Germinal center (tissue), 1 donor: ENCODE results near the gene NELFB.
A peak's percentile ranks its signal among the peaks of the same experiment; 100 is the strongest.
"Not testable (repeated sequence)": the region's sequence is repeated elsewhere in the genome, so short reads cannot be mapped to it uniquely, and the experiment has no call there.

ENCODE experiments used
- DNase-seq: peaks from one replicate; pipeline ENCODE4 v3.0.0; 2012; ENCODE audit warnings: mixed read lengths, low spot score

The NELFB gene

DNA sequence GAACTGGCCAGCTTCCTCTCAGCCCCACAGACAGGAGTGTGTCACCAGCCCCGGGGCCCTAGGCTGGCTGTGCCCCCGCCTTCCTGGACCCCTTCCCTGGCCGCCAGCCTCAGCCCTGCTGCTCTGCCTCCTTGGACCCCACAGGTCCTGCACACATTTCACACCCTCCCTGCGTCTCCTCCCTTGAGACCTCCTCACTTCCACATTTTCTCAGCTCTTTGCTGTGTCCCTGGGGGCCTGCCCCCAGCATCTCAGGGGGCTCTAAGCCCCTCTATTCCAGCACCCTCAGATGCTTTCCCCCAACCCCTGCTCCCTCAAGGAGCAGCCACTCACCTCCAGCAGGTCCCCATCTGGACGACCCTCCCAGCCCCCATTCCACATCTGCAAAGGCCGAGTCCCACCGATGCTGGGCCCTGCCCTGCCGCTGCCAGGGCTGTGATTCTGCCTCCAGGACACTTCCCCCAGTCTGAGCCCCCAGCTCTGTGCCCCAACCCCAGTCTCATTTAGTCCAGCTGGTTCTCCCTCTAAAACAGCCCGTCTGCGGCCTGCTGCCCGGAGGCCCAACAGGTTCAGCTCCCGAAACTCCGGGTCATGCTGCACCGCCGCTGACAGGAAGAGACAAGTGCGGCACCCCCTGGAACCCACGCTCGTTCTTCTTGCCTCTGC is 20.2 kb upstream of the NELFB start:
- peak; percentile 60 for DNase-seq

DNA sequence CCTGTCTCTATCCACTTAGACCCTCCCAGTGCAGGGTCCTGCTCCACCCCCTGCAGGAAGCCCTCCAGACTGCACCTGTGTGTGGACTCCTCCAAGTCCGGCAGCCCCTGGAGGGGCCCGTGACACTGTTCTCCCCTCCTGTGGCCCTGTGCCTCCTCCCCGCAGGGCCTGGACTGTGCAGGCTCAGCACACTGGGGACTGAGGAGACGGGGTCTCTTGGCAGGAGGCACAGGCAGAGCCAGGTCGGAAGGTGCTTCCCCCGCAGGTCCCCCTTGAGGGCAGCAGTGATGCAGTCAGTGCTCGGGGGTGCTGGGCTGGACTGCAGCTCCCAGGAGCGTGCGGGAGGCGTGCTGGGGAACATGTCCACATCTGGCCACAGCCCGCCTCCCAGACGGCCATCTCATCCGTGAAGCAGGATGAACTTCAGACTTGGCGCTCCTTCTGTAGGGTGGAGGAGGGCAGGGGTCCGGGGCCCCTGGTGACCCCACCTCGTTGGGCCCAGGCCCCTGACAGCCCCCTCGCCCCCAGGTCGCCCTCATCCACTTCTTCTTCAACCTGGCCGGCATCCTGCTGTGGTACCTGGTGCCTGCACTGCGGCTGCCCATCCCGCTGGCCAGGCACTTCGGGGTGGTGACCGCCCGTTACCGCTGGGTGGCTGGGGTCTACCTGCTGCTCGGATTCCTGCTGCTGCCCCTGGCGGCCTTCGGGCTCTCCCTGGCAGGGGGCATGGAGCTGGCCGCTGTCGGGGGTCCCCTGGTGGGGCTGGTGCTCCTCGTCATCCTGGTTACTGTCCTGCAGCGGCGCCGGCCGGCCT is 19.5 kb upstream of the NELFB start:
- DNase-seq, result no peak

DNA sequence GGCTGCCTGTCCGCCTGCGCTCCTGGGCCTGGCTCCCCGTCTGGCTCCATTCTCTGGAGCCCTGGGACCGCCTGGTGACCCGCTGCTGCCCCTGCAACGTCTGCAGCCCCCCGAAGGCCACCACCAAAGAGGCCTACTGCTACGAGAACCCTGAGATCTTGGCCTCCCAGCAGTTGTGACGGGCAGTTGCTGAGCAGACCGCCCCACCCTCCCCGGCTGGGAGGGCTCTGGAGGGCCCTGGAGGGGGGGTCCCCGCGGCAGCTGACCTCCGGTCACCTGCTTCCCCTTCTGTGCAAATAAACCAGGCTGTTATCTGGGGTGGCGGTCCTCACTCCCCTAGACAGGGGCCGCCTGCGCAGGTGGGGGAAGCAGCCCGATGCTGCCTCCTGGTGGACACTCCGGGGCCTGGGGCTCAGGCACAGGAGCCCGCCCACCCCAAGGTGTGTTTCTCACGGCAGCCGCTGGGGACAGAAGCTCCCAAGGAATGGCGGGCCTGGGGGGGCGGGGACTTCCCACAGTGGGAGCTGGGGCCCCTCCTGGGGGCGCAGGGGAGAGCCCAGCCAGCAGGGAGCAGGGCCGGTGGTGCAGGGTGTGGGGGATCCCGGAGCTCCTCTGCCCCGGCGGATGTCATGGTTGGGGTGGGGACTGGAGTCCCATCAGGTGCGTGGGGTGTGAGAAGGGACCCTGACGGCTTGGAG is 18.7 kb upstream of the NELFB start:
- peak; percentile 93 for DNase-seq

DNA sequence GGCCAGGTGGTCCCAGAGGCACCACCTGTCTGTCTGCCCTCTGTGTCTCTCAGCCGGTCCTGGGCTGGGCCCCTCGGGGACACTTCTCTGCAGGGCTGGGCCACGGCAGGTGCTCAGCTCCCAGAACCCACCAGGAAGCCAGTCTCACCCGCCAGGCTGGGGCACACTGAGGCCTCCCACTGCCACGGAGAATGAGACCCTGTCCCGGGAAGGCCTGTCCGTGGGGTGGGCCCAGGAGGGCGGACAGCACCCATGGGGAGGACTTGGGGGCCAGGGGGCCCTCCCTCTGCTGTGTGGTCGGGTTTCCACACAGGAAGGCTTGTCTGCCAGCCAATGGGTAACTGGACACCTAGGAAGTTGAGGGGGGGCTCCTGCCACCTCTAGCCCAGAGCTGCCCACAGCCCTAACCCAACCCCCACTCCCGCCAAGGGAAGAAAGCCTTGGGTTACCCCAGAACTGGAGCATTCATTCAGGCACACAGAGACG is 18.1 kb upstream of the NELFB start:
- DNase-seq, result no peak

DNA sequence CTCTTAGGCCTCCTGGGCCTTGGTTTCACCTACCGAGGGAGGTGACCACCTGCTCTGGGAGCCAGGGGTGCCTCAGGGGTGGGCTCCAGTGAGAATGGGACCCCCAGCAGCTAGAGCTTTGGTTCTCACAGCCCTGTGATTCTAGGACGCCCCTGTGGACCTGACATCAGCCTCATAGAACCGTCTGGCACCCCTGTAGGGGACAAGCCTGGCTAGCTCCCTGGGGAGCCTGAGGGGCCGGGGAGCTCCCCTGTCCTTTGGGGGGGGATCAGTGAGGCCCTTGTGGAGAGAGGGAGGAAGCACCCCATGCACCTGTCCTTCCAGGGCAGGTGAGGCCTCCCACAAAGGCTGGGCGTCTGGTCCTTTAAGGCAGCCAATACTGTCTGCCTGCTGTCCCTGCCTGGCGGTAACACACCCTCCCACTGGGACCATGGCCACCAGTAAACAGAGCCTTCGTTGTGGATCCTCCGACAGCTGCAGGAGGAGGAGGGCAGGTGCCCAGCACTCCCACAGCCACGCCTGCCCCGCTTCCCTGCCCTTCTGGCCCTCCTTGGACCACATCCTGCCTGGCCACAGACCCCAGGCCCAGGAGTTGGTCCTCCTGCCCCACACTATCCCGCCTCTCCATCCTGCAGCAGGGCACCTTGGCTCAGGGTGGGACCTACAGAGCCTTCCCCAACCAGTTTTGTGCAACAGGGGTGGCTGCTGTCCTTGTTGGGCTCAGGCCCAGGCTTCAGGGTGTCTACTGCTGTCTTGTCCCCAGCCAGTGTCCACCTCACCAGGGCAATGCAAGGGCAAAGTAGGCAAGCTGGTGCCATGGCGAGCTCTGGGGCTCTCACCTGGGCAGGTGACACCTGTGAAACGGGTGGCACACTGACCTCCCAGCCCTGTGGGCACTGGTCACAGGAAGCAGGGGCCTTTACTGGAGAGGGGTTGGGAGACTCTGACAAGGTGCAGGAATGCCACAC is 17.1 kb upstream of the NELFB start:
- DNase-seq, result no peak

DNA sequence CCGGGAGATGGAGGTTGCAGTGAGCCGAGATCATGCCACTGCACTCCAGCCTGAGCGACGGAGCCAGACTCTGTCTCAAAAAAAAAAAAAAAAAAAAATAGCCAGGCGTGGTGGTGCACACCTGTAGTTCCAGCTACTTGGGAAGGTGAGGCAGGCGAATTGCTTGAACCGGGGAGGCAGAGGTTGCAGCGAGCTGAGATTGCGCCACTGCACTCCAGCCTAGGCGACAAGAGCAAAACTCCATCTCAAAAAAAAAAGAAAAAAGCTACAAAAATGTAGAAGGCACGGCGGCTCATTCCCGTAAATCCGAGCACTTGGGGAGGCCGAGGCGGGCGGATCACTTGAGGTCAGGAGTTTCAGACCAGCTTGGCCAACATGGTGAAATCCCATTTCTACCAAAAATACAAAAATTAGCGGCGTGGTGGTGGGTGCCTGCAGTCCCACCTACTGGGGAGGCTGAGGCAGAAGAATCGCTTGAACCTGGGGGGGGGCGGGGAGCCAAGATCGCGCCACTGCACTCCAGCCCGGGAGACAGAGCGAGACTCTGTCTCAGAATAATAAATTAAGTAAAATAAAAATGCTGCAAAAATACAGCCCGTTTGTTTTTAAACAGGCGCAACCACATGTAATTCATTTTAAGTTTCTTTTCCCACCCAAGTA is 15.5 kb upstream of the NELFB start:
- not testable (repeated sequence) for DNase-seq

DNA sequence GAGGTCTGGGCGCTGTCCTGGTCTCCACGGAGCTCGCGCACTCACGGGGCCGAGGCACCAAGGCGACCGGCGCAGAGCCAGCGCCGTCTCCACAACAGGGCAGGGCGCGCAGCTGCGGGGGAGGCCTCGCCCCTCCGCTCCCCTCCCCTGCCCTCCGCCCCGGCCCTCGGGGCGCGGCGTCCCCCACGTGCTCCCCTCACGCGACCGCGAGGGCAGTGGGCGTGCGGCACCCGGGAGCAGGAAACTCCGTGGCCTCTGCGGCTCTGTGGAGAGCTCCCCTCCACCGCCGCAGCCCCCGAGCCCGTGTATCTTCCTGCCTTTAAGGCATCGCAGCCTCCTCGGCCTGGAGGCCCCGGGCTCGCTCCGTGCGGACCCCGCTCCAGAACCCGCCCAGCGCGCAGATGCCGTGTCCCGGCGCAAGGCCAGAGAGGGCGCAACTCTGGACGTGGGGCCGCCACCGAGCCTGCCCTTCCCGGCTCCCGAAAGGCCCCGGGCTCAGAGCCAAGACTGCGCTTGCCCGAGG is 14.7 kb upstream of the NELFB start:
- peak; percentile 62 for DNase-seq

DNA sequence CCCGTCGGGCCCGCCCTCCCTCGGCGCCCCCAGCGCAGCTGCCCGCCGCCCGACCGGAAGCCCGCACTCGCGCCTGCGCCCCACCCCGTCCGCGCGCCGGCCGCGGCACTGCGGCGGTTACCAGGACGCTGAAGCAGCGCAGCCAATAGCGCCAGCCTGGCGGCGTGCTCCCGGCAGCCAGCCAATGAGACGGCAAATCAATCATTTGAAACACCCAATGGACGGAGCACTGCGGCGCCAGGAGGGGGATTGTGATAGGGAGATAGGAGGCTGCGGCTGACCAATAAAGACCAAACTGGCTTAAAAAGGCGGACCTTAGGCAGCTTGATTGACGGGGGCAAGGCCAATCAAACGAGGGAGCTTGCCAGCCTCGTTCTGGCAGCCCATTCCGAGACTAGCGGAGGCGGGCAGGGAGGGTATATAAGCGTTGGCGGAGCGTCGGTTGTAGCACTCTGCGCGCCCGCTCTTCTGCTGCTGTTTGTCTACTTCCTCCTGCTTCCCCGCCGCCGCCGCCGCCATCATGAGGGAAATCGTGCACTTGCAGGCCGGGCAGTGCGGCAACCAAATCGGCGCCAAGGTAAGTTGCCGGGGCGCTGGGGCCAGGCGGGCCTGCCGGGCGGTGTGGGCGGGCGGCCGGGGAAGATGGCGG is 14.2 kb upstream of the NELFB start, which contains the start of gene TUBB4B:
Gene TUBB4B (plus strand): TSS at position 447 of the 649 bp plus-strand sequence. CDS start 74 bp downstream, at position 521.
- peak; percentile 99 for DNase-seq

DNA sequence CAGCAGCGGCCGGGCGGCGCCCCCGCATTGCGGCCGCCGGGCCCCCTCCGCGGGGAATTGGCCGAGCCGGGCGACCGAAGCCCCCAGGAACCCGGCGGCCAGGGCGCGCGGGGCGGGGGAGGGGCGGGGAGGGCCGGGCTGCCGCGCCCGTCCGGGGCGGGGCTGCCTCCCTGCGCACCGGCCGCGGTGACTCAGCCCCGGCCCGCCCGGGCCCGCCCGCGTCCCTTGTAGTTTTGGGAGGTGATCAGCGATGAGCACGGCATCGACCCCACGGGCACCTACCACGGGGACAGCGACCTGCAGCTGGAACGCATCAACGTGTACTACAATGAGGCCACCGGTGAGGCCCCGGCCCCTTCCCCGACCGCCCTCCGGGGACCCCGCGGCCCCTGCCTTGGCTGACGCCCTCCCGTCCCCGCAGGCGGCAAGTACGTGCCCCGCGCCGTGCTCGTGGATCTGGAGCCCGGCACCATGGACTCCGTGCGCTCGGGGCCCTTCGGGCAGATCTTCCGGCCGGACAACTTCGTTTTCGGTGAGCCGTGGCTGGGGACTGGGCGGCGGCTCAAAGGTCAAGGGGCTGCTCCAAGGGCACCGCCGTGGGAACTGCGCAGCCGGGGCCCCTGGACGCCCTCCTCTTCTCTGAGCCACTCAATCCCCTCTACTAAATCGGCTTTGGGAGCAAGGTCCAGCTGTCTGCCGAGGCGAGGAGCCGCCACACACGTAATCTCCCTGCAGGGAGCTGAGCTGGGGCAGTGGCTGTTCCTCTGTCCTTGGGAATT is 13.4 kb upstream of the NELFB start:
- DNase-seq, result peak; percentile 63

- no peak for DNase-seq
Observed at GRCh38 chr9:137242269-137243203, 12.6 kb upstream of the NELFB start.

DNA sequence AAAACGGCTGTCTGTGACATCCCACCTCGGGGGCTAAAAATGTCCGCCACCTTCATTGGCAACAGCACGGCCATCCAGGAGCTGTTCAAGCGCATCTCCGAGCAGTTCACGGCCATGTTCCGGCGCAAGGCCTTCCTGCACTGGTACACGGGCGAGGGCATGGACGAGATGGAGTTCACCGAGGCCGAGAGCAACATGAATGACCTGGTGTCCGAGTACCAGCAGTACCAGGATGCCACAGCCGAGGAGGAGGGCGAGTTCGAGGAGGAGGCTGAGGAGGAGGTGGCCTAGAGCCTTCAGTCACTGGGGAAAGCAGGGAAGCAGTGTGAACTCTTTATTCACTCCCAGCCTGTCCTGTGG is 11.9 kb upstream of the NELFB start:
- DNase-seq, result not testable (repeated sequence)

DNA sequence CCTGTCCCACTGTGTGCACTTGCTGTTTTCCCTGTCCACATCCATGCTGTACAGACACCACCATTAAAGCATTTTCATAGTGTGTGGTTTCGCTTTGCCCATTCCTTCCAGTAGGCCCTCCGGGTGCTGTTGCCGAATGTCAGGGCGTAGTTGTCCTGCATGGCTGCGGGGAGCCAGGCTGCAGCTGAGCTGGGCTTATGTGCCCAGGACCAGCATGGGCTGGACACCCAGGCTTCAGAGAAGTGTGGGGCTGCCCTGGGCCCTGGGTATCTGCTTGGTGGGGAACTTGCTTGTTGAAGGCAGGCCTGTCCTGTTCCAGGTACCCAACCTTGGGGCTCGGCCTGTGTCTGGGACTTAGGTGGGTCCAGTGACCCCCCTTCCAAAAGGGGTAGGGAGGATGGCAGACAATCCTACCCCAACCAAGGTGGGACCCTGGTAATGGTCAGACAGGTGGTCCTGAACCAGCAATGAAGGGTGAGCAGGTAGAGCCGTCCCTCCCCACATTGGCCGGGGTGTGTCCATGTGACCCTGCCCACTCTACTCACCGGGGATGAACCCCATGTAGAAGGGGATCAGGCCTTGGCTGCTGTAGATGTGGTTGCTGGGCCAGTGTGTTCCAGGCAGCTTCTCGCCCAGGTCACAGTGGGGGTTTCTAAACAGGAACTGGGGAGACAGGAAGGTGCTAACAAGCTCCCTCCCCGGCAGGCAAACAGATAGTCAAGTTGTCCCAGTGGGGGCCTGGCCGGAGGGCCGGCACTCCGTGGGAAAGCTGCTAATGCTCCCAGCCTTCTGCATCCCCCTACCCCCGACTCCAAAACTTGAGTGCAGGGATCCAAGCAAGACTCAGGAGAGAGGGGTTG is 11.3 kb upstream of the NELFB start:
- DNase-seq, result no peak

DNA sequence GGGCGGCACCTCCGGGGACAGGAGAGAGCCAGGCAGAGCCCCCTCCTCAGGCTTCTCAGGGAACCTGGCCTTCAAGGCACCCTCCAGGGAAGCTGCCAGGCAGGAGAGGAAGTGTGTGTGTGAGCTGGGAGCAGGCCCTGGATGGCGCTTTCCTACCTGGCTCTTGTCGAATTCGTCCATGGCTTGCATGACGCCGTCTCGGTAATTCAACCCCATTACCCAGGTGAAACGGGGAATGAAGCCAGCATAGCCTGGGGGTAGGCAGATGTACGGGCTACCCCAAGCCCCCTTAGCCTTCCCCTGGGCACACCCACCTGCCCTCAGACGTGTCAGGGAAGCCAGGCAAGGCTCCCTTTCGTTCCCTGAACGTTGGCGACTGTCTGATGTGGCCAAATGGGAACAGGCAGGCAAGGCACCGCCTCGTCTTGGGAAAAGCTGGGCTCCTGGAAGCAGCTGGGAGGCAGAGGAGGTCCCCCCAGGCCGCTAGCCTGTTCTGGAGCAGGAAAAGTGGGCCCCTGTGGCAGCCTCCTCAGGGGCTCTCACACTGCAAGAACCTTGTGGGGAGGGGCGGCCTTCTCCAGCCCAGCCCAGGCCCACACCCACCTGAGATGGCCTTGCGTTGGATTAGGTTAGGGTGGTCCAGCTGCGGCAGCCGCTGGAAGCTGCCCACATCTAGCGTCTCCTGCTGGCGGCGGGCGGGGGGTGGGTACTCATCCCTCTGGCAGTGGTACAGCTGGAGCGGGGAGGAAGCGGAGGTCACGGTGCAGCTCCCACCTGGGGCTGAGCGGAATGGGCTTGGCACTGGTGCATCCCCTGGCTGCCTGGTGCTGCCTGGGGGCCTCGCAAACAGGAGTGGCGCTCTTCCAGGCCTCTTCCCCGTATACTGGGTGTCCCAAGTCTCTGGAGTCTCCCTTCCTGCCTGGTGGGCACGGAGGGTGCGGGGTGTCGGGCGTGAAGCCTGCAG is 10.4 kb upstream of the NELFB start:
- no peak for DNase-seq

DNA sequence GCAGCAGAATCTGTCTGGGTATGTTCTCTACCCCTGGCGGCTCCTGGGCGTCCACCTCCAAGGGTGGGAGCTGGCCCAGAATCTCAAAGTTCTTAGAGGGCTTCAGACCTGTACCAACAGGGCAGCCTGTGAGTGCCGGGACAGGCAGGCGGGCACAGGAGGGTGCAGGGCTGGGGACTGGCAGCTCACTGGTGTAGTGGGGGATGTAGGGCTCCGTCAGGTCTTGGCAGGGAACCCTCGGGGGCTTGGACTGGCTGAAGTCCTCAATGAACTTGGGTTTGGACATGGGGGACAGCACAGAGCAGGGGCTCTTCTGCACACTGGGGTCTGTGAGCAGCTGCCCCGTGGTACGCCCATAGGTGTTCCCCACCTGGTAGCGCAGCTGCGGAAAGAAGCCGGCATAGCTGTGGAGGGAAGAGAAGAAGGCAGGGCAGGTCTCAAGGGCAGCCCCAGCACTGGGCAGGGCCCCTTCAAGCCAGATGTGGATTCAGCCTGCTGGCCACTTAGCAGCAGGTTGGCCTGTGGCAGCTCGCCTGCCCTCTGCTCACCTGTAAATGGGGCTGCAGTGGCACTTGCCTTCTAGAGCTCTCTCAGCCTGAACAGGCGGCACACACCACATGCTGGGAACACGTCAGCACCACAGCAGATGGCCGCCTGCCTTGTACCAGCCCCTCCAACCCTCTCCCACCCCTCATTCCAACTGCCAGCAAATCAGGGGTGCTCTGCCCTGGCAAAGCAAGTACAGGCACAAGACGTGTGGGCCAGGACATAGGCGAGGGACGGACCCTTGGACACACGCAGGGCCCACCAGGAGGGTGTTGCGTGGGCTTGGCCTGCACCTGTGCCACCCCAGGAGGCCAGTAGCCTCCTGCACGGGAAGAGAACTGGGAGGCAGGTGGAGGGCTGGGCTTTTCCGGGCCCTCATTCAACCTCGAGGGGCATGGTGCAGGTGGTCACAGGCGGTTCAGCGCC is 9.4 kb upstream of the NELFB start:
- no peak for DNase-seq
